HepG2 (cell line): ENCODE measurements around the gene FAM83C. TPM values are rescaled to one million over a fixed set of nuclear protein-coding genes. Genes with fewer than 3 reads are reported as not detected.

ENCODE experiments used
- ATAC-seq: fragments of 200-7000 bp; cut with Tn5 transposase; 3 replicates; pipeline ENCODE4 v1.9.1; 2020; ENCODE audit warnings: mild to moderate bottlenecking, moderate library complexity
- BruUV-seq: library from RNA; stranded (reverse); fragments of 400-500 nt; replicated peaks from 2 replicates; lab custom pipeline; 2021; lab: Mats Ljungman, UMichigan
- CTCF ChIA-PET: fragments of 300-600 bp; formaldehyde crosslinking; extraction: SDS; loops from one replicate; lab custom pipeline; 2021; ENCODE audit warnings: low total read pairs, inconsistent platforms, low intra/inter-chr PET ratio; lab: Yijun Ruan, JAX
- POLR2A ChIA-PET: fragments of 350-600 bp; sonication (Branson Sonifier 250); formaldehyde crosslinking; loops from one replicate; lab custom pipeline; 2020; ENCODE audit warnings: antibody characterized with exemption, inconsistent platforms; lab: Yijun Ruan, JAX
- DNase-seq: peaks from one replicate; pipeline ENCODE4 v3.0.0-alpha.2; 2015; ENCODE audit warnings: low spot score
- FAIRE-seq: peaks from 3 replicates; lab custom pipeline; 2011; peaks lifted over from hg19 to GRCh38; lab: Jason Lieb, UNC
- H2AFZ ChIP-seq: one replicate; pipeline ENCODE4 v1.6.1; 2011; ENCODE audit warnings: low read length, inconsistent platforms
- H3K27ac ChIP-seq: fragments of 300-600 bp; 3 replicates; pipeline ENCODE4 v1.8.0; 2011; ENCODE audit warnings: mixed run types, mild to moderate bottlenecking, mixed read lengths, low read length, inconsistent platforms; ENCODE audit not compliant: insufficient read depth; ENCODE audit errors: extremely low read length
- H3K27me3 ChIP-seq, 2 experiments: fragments of 200-600 bp in 1 of 2; 2 replicates in 1 of 2; 3 replicates in 1 of 2; pipeline versions ENCODE4 v1.6.0 to v1.8.0; 2011; ENCODE audit warnings: low read length in 2 of 2, mild to moderate bottlenecking in 2 of 2, moderate library complexity in 2 of 2, inconsistent platforms in 1 of 2; ENCODE audit not compliant: insufficient read depth in 2 of 2, control insufficient read depth in 1 of 2
- H3K36me3 ChIP-seq, 2 experiments: fragments of 200-600 bp in 1 of 2; replicated peaks in 1 of 2; 2 replicates in 1 of 2; 3 replicates in 1 of 2; pipeline versions ENCODE4 v1.5.1 to v1.8.0; 2011; ENCODE audit warnings: low read length in 2 of 2, inconsistent platforms in 1 of 2; ENCODE audit not compliant: insufficient read depth in 2 of 2, control insufficient read depth in 1 of 2
- H3K4me1 ChIP-seq: 2 replicates; pipeline ENCODE4 v1.5.1; 2012; ENCODE audit warnings: low read length, inconsistent platforms; ENCODE audit not compliant: insufficient read depth
- H3K4me2 ChIP-seq: 2 replicates; pipeline ENCODE4 v1.6.0; 2011; ENCODE audit warnings: low read depth, low read length, inconsistent platforms
- H3K4me3 ChIP-seq, 3 experiments: fragments of 200-600 bp in 1 of 3; sonication (generic), shearing (Covaris generic) in 1 of 3; replicated peaks in 1 of 3; 2 replicates each; pipeline ENCODE4 v1.5.1; 2011 to 2016; ENCODE audit warnings: low read length in 3 of 3, inconsistent platforms in 2 of 3, low read depth in 2 of 3, mild to moderate bottlenecking in 2 of 3, control low read depth in 1 of 3, mixed read lengths in 1 of 3; ENCODE audit not compliant: insufficient read depth in 1 of 3
- H3K79me2 ChIP-seq: one replicate; pipeline ENCODE4 v1.6.1; 2011; ENCODE audit warnings: low read length, inconsistent platforms; ENCODE audit not compliant: insufficient read depth
- H3K9ac ChIP-seq: 2 replicates; pipeline ENCODE4 v1.6.0; 2011; ENCODE audit warnings: mild to moderate bottlenecking, low read depth, low read length, inconsistent platforms; ENCODE audit not compliant: insufficient read depth
- H3K9me3 ChIP-seq: 2 replicates; pipeline ENCODE4 v1.5.1; 2012; ENCODE audit warnings: mild to moderate bottlenecking, low read length
- H4K20me1 ChIP-seq: 2 replicates; pipeline ENCODE4 v1.6.0; 2011; ENCODE audit warnings: inconsistent platforms, mild to moderate bottlenecking, low read length, moderate library complexity; ENCODE audit not compliant: insufficient read depth
- ASH2L ChIP-seq: fragments of 300-600, 200-600 bp; sonication (generic); IDR thresholded peaks from 2 replicates; pipeline ENCODE4 v1.7.0; 2017; ENCODE audit warnings: low read depth, mild to moderate bottlenecking, moderate library complexity, mixed read lengths, low read length; ENCODE audit not compliant: insufficient read length
- EP300 ChIP-seq, 3 experiments: sonication (generic) in 1 of 3; formaldehyde crosslinking in 1 of 3; IDR thresholded peaks; 2 replicates each; pipeline versions ENCODE4 v1.5.1 to v1.6.1; 2011 to 2020; ENCODE audit warnings: low read depth in 2 of 3, low read length in 2 of 3, borderline replicate concordance in 1 of 3, improper control_type of control experiment in 1 of 3, mild to moderate bottlenecking in 1 of 3, missing genetic modification reagents in 1 of 3, moderate library complexity in 1 of 3
- FOSL2 ChIP-seq: sonication (generic); formaldehyde crosslinking; IDR thresholded peaks from 2 replicates; pipeline ENCODE4 v1.4.0; 2020; ENCODE audit warnings: missing genetic modification reagents
- HNF4G ChIP-seq, 2 experiments: sonication (generic) in 1 of 2; formaldehyde crosslinking in 1 of 2; IDR thresholded peaks; 2 replicates each; pipeline versions ENCODE4 v1.4.0 to v1.6.1; 2011 to 2020; ENCODE audit warnings: borderline replicate concordance in 2 of 2, low read depth in 2 of 2, mild to moderate bottlenecking in 2 of 2, low read length in 1 of 2, missing genetic modification reagents in 1 of 2, moderate library complexity in 1 of 2
- ISX ChIP-seq: sonication (generic); formaldehyde crosslinking; conservative IDR thresholded peaks from 2 replicates; pipeline ENCODE4 v1.5.0; 2020; ENCODE audit warnings: missing genetic modification reagents
- TAF15 ChIP-seq: fragments of 200-400 bp; formaldehyde crosslinking; IDR thresholded peaks from one replicate; pipeline ENCODE4 v1.6.1; 2018; ENCODE audit warnings: mild to moderate bottlenecking, low read depth, low read length; ENCODE audit not compliant: poor library complexity, severe bottlenecking
- TMF1 ChIP-seq: sonication (generic); formaldehyde crosslinking; IDR thresholded peaks from 2 replicates; pipeline ENCODE4 v1.8.1; 2022; ENCODE audit warnings: low read depth, missing genetic modification reagents
- ZBTB49 ChIP-seq: sonication (generic); formaldehyde crosslinking; IDR thresholded peaks from 2 replicates; pipeline ENCODE4 v1.4.0; 2020; ENCODE audit warnings: missing genetic modification reagents, borderline replicate concordance
- ZFP1 ChIP-seq: IDR thresholded peaks from 2 replicates; pipeline ENCODE4 v1.6.1; 2016
- ZIK1 ChIP-seq: sonication (generic); formaldehyde crosslinking; IDR thresholded peaks from 2 replicates; pipeline ENCODE4 v1.5.0; 2020; ENCODE audit warnings: mild to moderate bottlenecking, low read depth, missing genetic modification reagents, borderline replicate concordance
- ZNF160 ChIP-seq: sonication (generic); formaldehyde crosslinking; IDR thresholded peaks from 2 replicates; pipeline ENCODE4 v1.8.0; 2022; ENCODE audit warnings: mild to moderate bottlenecking, inconsistent platforms, missing genetic modification reagents
- ZNF20 ChIP-seq: sonication (generic); formaldehyde crosslinking; IDR thresholded peaks from 2 replicates; pipeline ENCODE4 v1.4.0; 2020; ENCODE audit warnings: mild to moderate bottlenecking, moderate library complexity, missing genetic modification reagents
- ZNF484 ChIP-seq: sonication (generic); formaldehyde crosslinking; IDR thresholded peaks from 2 replicates; pipeline ENCODE4 v1.5.1; 2020; ENCODE audit warnings: mild to moderate bottlenecking, low read depth, missing genetic modification reagents, borderline replicate concordance
- ZNF589 ChIP-seq: sonication (generic); formaldehyde crosslinking; conservative IDR thresholded peaks from 2 replicates; pipeline ENCODE4 v1.8.0; 2022; ENCODE audit warnings: mild to moderate bottlenecking, moderate library complexity, missing genetic modification reagents
- ZNF615 ChIP-seq: sonication (generic); formaldehyde crosslinking; IDR thresholded peaks from 2 replicates; pipeline ENCODE4 v1.5.0; 2020; ENCODE audit warnings: mild to moderate bottlenecking, missing genetic modification reagents, borderline replicate concordance
- ZNF720 ChIP-seq: sonication (generic); formaldehyde crosslinking; IDR thresholded peaks from 2 replicates; pipeline ENCODE4 v1.4.0; 2020; ENCODE audit warnings: missing genetic modification reagents
- whole genome bisulfite sequencing: methylation state at CpG from one replicate; pipeline ENCODE4 v1.1.6; 2017; ENCODE audit warnings: low lambda C conversion rate; 5-methylcytosine and 5-hydroxymethylcytosine counted together
- in situ Hi-C: cut with HindIII; loops from 2 replicates; pipeline ENCODE4 v1.10.0; 2017; ENCODE audit warnings: low pct_unique_long_range_greater_than_20kb; ENCODE audit not compliant: extremely low pct_ligation_motif_present
- intact Hi-C: fragments of 100-400 bp; cut with micrococcal nuclease; formaldehyde crosslinking; loops from one replicate; pipeline ENCODE4 v1.10.0; 2022; ENCODE audit not compliant: unreplicated experiment
- polyA plus RNA-seq, 8 experiments: library from polyadenylated mRNA; depleted of rRNA in 3 of 8; stranded (reverse) in 7 of 8; unstranded in 1 of 8; fragments of >200 nt; fragmentation: Illumina TruSeq in 4 of 8; extraction: Trizol in 4 of 8; gene quantifications; 2 replicates each; pipeline versions ENCODE4 v1.2.1 to v1.2.3, GENCODE V29; 2011 to 2016; ENCODE audit warnings: low read depth in 4 of 8, missing spikeins in 1 of 8, mixed read lengths in 1 of 8; ENCODE audit not compliant: insufficient read depth in 1 of 8
- total RNA-seq, 5 experiments: library from RNA; depleted of rRNA; stranded (reverse); fragments of >200 nt; fragmentation: Illumina TruSeq; extraction: Trizol; gene quantifications; 2 replicates each; pipeline ENCODE4 v1.2.3, GENCODE V29; 2016; ENCODE audit warnings: low read depth in 1 of 5

FAM83C gene
- total and polyA plus RNA-seq, 2 of the 13 experiments (the other 11 are each of a cell fraction or from before 2014, with no cell fraction given): 0.04 TPM; not detected in 1

DNA sequence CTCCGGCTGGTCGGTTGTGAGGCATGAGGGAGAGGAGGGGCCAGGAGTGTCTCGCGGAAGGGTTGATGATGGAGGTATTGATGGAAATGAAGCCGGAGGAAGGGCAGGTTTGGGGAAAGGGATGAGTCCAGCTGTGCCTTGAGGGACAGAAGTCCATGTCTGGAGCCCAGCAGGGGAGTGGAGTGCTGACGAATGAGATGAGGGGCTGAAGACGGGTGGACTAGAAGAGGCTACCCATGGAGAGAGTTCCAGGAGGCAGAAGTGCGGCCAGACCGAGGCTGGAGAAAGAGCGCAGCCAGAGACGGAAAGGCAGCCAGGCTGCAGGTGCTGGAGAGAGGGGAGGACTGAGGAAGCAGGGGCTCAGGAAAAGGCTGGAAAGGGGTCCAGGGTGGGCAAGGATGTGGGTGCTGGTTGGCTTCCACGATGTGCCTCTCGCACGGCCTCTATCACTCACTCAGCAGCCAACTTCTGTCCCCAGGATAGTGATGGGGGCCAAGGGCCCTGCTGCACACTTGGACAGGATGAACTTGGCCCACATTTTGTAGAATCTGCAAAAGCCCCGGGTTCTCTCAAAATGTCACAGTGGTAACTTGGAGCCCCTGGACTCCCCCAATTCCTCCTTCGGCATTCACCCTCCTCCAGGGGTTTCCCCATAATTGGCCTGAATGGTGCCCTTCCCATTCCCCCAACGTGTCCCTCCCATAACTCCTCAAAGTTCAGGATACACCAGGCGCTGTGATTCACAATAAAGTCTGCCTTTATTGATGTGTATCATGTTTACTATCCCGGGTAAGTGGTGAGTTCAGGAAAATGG lies 7.0 kb downstream of the FAM83C start:
- peak overlapping the region; percentile 97 for H3K9ac ChIP-seq
- H2AFZ ChIP-seq: peak overlapping the region; percentile 62
- peak overlapping the region; percentile 95 for H3K27ac ChIP-seq
- BruUV-seq: TSS peak; percentile 81
- ChIA-PET CTCF (interaction anchor here (0.8 to 1.1 kb wide), 2 partner anchors 19 to 22 kb away, joined by 3 to 5 read pairs; no protein-coding TSS in a partner anchor), POLR2A (interaction anchor here (0.6 to 3.5 kb wide), 47 partner anchors 9 to 669 kb away, joined by 3 to 80 read pairs (median 6); partner anchors contain the start of genes ACSS2, CEP250, EDEM2 and ERGIC3)
- H3K9me3 ChIP-seq: no peaks in the 10 kb centered on the region
- H3K4me2 ChIP-seq: peak overlapping the region; percentile 91
- peak overlapping the region; percentile 80 to 98 (median 81) for H3K4me3 ChIP-seq
- ATAC-seq (peak; percentile 4), DNase-seq (no peak), FAIRE-seq (no peak)
- intact Hi-C loops (no loop called here), in situ Hi-C loops (no loop called here)
- H3K27me3 ChIP-seq: peaks cover 2 to 6% of the 10 kb centered on the region in 2 experiments; a peak in 2 of 5 replicates
- H3K79me2 ChIP-seq: peaks cover 45% of the 10 kb centered on the region
- WGBS: under 1% methylated on average over 19 of the region's 19 CpGs
- H3K36me3 ChIP-seq: peaks cover 7 to 19% of the 10 kb centered on the region in 2 experiments; a peak in 4 of 5 replicates
- peaks cover 70% of the 10 kb centered on the region for H3K4me1 ChIP-seq
- H4K20me1 ChIP-seq: peaks cover 16% of the 10 kb centered on the region
- 0 out of 2 replicates have a peak, but pooled peaks have one; percentile 45 for TF ChIP-seq ZFP1 (CRISPR knock-in tag)
- no peak for TF ChIP-seq TMF1 (CRISPR knock-in tag)
- peak; percentile 78; the same call in 1 of the 2 replicates for TF ChIP-seq ZBTB49
- no peak for TF ChIP-seq HNF4G (IDR thresholded peaks at IDR 0.05; ENCODE audit: borderline replicate concordance, low read depth, low read length)
- peak; percentile 63 for TF ChIP-seq HNF4G (CRISPR knock-in tag; IDR thresholded peaks at IDR 0.05; ENCODE audit: borderline replicate concordance, low read depth)
- TF ChIP-seq ZIK1: peak; percentile 8
- 0 out of 2 replicates have a peak, but pooled peaks have one; percentile 2 for TF ChIP-seq ZNF589 (CRISPR knock-in tag)
- 0 out of 2 replicates have a peak, but pooled peaks have one; percentile 16 for TF ChIP-seq ZNF160 (CRISPR knock-in tag)
- no peak for TF ChIP-seq EP300 (IDR thresholded peaks at IDR 0.05; ENCODE audit: low read depth in 2 of 2, low read length in 2 of 2)
- TF ChIP-seq EP300 (CRISPR knock-in tag; IDR thresholded peaks at IDR 0.05; ENCODE audit: borderline replicate concordance): 0 out of 2 replicates have a peak, but pooled peaks have one; percentile 57
- peak; percentile 8 for TF ChIP-seq ASH2L
- peak; percentile 18 for TF ChIP-seq ZNF615 (CRISPR knock-in tag)
- TF ChIP-seq ZNF20 (CRISPR knock-in tag): 0 out of 2 replicates have a peak, but pooled peaks have one; percentile 72
- TF ChIP-seq TAF15: peak; percentile 12
- no peak for TF ChIP-seq ISX (CRISPR knock-in tag)
- 0 out of 2 replicates have a peak, but pooled peaks have one; percentile 25 for TF ChIP-seq ZNF720
- peak; percentile 64; the same call in 1 of the 2 replicates for TF ChIP-seq ZNF484 (CRISPR knock-in tag)
- no peak; the same call in 1 of the 2 replicates for TF ChIP-seq FOSL2 (CRISPR knock-in tag)
